Panc1 (cell line): ENCODE results near the gene TAF1A.

Experiments used
- CTCF ChIP-seq: fragments of 450-650 bp; IDR thresholded peaks from 2 replicates; pipeline ENCODE4 v1.5.1; 2017; ENCODE audit warnings: mild to moderate bottlenecking
- POLR2AphosphoS5 ChIP-seq: IDR thresholded peaks from 2 replicates; pipeline ENCODE4 v1.6.1; 2012; ENCODE audit warnings: mild to moderate bottlenecking, low read depth, low read length, moderate library complexity

GRCh38 chr1:222555992-222556615 is 33.6 kb downstream of the TAF1A start:
- TF ChIP-seq CTCF (no peak), POLR2AphosphoS5 (no peak)
